ENCODE results near the gene SRRT.
A peak's percentile ranks its signal among the peaks of the same experiment; 100 is the strongest.

The SRRT gene

GRCh38 chr7:100832281-100832633 lies 42.6 kb upstream of the SRRT start:
- no peaks in the 10 kb centered on the region for H3K9me3 ChIP-seq (ENCODE audit: control insufficient read depth, low read length)
- no peak for TF ChIP-seq CTCF (IDR thresholded peaks at IDR 0.05)
- H3K36me3 ChIP-seq (ENCODE audit: control insufficient read depth, insufficient read depth, low read length), result no peaks in the 10 kb centered on the region
- no peak overlapping the region for H2AFZ ChIP-seq
- no peak overlapping the region for H3K9ac ChIP-seq
- H3K27ac ChIP-seq, result no peak overlapping the region
- H3K27me3 ChIP-seq (ENCODE audit: control insufficient read depth, insufficient read depth, low read length), result no peaks in the 10 kb centered on the region
- peaks cover 9% of the 10 kb centered on the region for H3K4me1 ChIP-seq
- no peak overlapping the region for H3K4me2 ChIP-seq (ENCODE audit: low read length)
- no peak overlapping the region for H3K4me3 ChIP-seq (ENCODE audit: low read depth, low read length)
- no peaks in the 10 kb centered on the region for H3K79me2 ChIP-seq

- Histone ChIP-seq H3K27me3 (ENCODE audit: control insufficient read depth, insufficient read depth, low read length) (no peaks in the 10 kb centered on the region), H3K9ac (no peak overlapping the region), H3K79me2 (no peaks in the 10 kb centered on the region), H3K27ac (peak overlapping the region; percentile 89), H3K4me3 (ENCODE audit: low read depth, low read length) (peak overlapping the region; percentile 43), H3K36me3 (ENCODE audit: control insufficient read depth, insufficient read depth, low read length) (no peaks in the 10 kb centered on the region), H3K9me3 (ENCODE audit: control insufficient read depth, low read length) (no peaks in the 10 kb centered on the region), H2AFZ (peak overlapping the region; percentile 96), H3K4me2 (ENCODE audit: low read length) (peak overlapping the region; percentile 90), H3K4me1 (peaks cover 9% of the 10 kb centered on the region)
- no peak for TF ChIP-seq CTCF (IDR thresholded peaks at IDR 0.05)
Observed at GRCh38 chr7:100835903-100836811, 38.7 kb upstream of the SRRT start.

- H3K27ac ChIP-seq, result peak overlapping the region; percentile 89
- H3K27me3 ChIP-seq (ENCODE audit: control insufficient read depth, insufficient read depth, low read length), result no peaks in the 10 kb centered on the region
- H3K4me1 ChIP-seq, result peaks cover 9% of the 10 kb centered on the region
- no peaks in the 10 kb centered on the region for H3K36me3 ChIP-seq (ENCODE audit: control insufficient read depth, insufficient read depth, low read length)
- no peaks in the 10 kb centered on the region for H3K9me3 ChIP-seq (ENCODE audit: control insufficient read depth, low read length)
- TF ChIP-seq CTCF (IDR thresholded peaks at IDR 0.05), result no peak
- H3K4me3 ChIP-seq (ENCODE audit: low read depth, low read length), result peak overlapping the region; percentile 58
- H3K79me2 ChIP-seq, result no peaks in the 10 kb centered on the region
- peak overlapping the region; percentile 34 for H3K9ac ChIP-seq
- H2AFZ ChIP-seq, result peak overlapping the region; percentile 96
- peak overlapping the region; percentile 90 for H3K4me2 ChIP-seq (ENCODE audit: low read length)
Observed at GRCh38 chr7:100836812-100837098, 38.1 kb upstream of the SRRT start.

- Histone ChIP-seq H3K4me1 (peaks cover 9% of the 10 kb centered on the region), H2AFZ (peak overlapping the region; percentile 96), H3K79me2 (no peaks in the 10 kb centered on the region), H3K36me3 (ENCODE audit: control insufficient read depth, insufficient read depth, low read length) (no peaks in the 10 kb centered on the region), H3K27ac (peak overlapping the region; percentile 89), H3K9ac (peak overlapping the region; percentile 34), H3K4me2 (ENCODE audit: low read length) (peak overlapping the region; percentile 90), H3K9me3 (ENCODE audit: control insufficient read depth, low read length) (no peaks in the 10 kb centered on the region), H3K27me3 (ENCODE audit: control insufficient read depth, insufficient read depth, low read length) (no peaks in the 10 kb centered on the region), H3K4me3 (ENCODE audit: low read depth, low read length) (peak overlapping the region; percentile 58)
- no peak for TF ChIP-seq CTCF (IDR thresholded peaks at IDR 0.05)
Observed at GRCh38 chr7:100837099-100837836, 37.6 kb upstream of the SRRT start.

Measured in parathyroid adenoma (tissue), 2 donors.